ENCODE data around the gene SLC9A5. TPM values are rescaled to one million over a fixed set of nuclear protein-coding genes. Genes with fewer than 3 reads are reported as not detected.

Gene SLC9A5
- total and polyA plus RNA-seq, 4 donors, result 1.1 to 2.9 (median 1.6) TPM

DNA sequence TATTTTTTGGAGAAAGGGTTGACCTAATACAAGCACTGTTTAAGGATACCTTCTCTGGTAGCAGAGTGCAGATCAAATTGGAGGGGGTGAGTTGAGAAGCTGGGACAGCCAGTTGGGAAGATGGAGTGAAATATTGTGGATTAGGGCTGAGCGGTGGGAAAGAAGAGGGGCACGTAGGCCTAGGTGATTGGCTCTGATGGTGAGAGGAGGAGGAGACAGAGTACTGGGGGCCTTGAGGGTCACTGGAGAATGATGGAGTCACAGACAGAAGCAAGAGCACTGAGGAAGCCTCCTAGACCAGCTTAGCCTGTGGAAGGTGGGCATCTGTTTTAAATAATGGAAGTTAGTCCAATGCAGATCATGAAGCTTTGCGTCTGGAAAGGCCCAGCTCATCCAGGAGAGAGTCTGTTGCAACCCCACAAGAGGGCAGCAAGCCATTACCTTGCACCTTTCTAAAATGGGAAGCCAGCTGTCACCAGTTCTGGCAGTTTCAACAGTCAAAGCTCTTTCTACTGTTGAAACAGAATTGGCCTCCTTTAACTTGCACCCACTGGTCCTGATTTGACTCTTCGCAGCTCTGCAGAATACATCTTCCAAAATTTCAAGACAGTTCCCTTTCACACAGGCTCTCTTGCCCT lies 11.8 kb downstream of the SLC9A5 start:
- intact Hi-C loops (cut with DNase I), result no loop called here
- DNase-seq (peak in 1 of 2 donors; percentile 48), ATAC-seq (ENCODE audit: low FRiP score) (no peak)
- H3K27me3 ChIP-seq (ENCODE audit: control insufficient read depth in 1 of 2, insufficient read depth in 2 of 2, low read length in 1 of 2), result no peaks in the 10 kb centered on the region
- no peak overlapping the region for H3K4me3 ChIP-seq (ENCODE audit: low read length in 2 of 2)
- 65 to 71% methylated on average over 4 of the region's 4 CpGs for WGBS, 2 donors
- H3K36me3 ChIP-seq (ENCODE audit: control insufficient read depth in 1 of 2, insufficient read depth in 2 of 2, low read length in 1 of 2), result no peaks in the 10 kb centered on the region
- H3K27ac ChIP-seq (ENCODE audit: low read depth in 1 of 2, low read length in 2 of 2), result no peak overlapping the region
- no peaks in the 10 kb centered on the region for H3K4me1 ChIP-seq (ENCODE audit: control insufficient read depth in 1 of 2, insufficient read depth in 2 of 2, low read length in 2 of 2)
- no peaks in the 10 kb centered on the region for H3K9me3 ChIP-seq (ENCODE audit: control insufficient read depth, low read length)

DNA sequence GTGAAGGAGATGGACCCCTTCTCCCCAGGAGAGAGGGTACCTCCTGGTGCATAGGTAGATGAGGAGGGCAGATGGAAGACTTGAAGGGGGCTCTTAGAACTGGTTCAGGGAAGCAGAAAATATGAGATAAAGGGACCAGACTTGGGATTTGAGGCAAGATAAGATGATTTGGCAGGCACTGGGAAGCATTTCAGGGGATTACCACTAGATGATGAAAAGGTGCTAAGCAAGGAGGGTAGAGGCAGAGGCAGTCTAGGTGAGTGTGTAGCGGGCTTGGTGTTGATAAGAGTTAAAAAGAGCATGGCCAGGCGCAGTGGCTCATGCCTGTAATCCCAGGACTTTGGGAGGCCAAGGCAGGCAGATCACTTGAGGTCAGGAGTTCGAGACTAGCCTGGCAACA lies 14.4 kb downstream of the SLC9A5 start:
- Histone ChIP-seq H3K4me3 (ENCODE audit: low read length in 2 of 2) (no peak overlapping the region), H3K36me3 (ENCODE audit: control insufficient read depth in 1 of 2, insufficient read depth in 2 of 2, low read length in 1 of 2) (no peaks in the 10 kb centered on the region), H3K27me3 (ENCODE audit: control insufficient read depth in 1 of 2, insufficient read depth in 2 of 2, low read length in 1 of 2) (no peaks in the 10 kb centered on the region), H3K4me1 (ENCODE audit: control insufficient read depth in 1 of 2, insufficient read depth in 2 of 2, low read length in 2 of 2) (no peaks in the 10 kb centered on the region), H3K27ac (ENCODE audit: low read depth in 1 of 2, low read length in 2 of 2) (no peak overlapping the region), H3K9me3 (ENCODE audit: control insufficient read depth, low read length) (no peaks in the 10 kb centered on the region)
- DNase-seq (no peak), ATAC-seq (ENCODE audit: low FRiP score) (no peak)
- 91 to 95% methylated on average over 3 of the region's 3 CpGs for WGBS, 2 donors
- intact Hi-C loops (cut with DNase I), result no loop called here

- Histone ChIP-seq H3K4me1 (ENCODE audit: control insufficient read depth in 1 of 2, insufficient read depth in 2 of 2, low read length in 2 of 2) (no peaks in the 10 kb centered on the region), H3K9me3 (ENCODE audit: control insufficient read depth, low read length) (no peaks in the 10 kb centered on the region), H3K27ac (ENCODE audit: low read depth in 1 of 2, low read length in 2 of 2) (no peak overlapping the region), H3K36me3 (ENCODE audit: control insufficient read depth in 1 of 2, insufficient read depth in 2 of 2, low read length in 1 of 2) (no peaks in the 10 kb centered on the region), H3K4me3 (ENCODE audit: low read length in 2 of 2) (no peak overlapping the region), H3K27me3 (ENCODE audit: control insufficient read depth in 1 of 2, insufficient read depth in 2 of 2, low read length in 1 of 2) (no peaks in the 10 kb centered on the region)
- 80% methylated on average over 9 of the region's 9 CpGs for WGBS, 2 donors
- intact Hi-C loops (cut with DNase I), result no loop called here
- ATAC-seq (ENCODE audit: low FRiP score), result no peak
- DNase-seq, result peak in 1 of 2 donors; percentile 66
Observed at GRCh38 chr16:67264277-67264676, 15.5 kb downstream of the SLC9A5 start.

DNA sequence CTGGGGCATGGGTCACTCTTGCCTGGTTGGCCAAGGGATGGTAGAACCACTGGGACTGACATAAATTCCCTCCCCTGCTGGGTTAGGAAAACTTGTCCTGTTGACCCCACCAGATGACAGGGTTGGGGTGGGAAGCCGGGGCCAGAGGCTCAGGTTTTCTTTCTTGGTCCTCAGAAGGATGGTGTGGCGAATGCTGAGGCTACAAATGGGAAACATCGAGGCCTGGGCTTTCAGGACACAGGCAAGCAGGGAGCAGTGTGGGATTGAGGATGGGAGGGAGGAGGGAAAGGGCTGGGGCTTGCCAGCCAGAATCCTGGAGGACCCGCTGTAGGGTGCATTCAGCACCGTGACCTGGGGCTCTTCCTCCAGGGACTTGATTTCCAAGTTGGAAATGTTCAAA lies 16.1 kb downstream of the SLC9A5 start:
- Histone ChIP-seq H3K4me3 (ENCODE audit: low read length in 2 of 2) (no peak overlapping the region), H3K27ac (ENCODE audit: low read depth in 1 of 2, low read length in 2 of 2) (no peak overlapping the region), H3K36me3 (ENCODE audit: control insufficient read depth in 1 of 2, insufficient read depth in 2 of 2, low read length in 1 of 2) (no peaks in the 10 kb centered on the region), H3K4me1 (ENCODE audit: control insufficient read depth in 1 of 2, insufficient read depth in 2 of 2, low read length in 2 of 2) (no peaks in the 10 kb centered on the region), H3K27me3 (ENCODE audit: control insufficient read depth in 1 of 2, insufficient read depth in 2 of 2, low read length in 1 of 2) (no peaks in the 10 kb centered on the region), H3K9me3 (ENCODE audit: control insufficient read depth, low read length) (no peaks in the 10 kb centered on the region)
- intact Hi-C loops (cut with DNase I), result no loop called here
- WGBS, 2 donors, result 78 to 83% methylated on average over 5 of the region's 5 CpGs
- ATAC-seq (ENCODE audit: low FRiP score), result no peak
- peak in 1 of 2 donors; percentile 53 for DNase-seq

DNA sequence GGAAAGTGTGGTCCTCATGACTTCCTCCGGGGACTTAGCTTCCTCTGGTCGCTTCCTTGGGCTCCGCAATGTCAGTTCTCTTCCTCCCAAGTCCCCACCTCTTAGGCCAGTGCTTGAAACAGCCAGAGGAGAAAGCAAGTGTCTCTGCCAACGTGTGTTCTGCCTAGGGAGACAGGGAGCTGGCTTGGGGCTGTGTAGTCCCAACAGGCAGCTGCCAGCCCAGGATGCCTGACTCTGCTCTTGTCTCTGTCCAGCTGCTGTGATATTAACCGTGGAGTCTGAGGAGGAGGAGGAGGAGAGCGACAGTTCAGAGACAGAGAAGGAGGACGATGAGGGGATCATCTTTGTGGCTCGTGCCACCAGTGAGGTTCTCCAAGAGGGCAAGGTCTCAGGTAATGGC lies 17.1 kb downstream of the SLC9A5 start:
- no peaks in the 10 kb centered on the region for H3K36me3 ChIP-seq (ENCODE audit: control insufficient read depth in 1 of 2, insufficient read depth in 2 of 2, low read length in 1 of 2)
- ATAC-seq (ENCODE audit: low FRiP score) (no peak), DNase-seq (peak in 1 of 2 donors; percentile 61)
- H3K4me3 ChIP-seq (ENCODE audit: low read length in 2 of 2), result no peak overlapping the region
- 69 to 75% methylated on average over 8 of the region's 8 CpGs for WGBS, 2 donors
- H3K4me1 ChIP-seq (ENCODE audit: control insufficient read depth in 1 of 2, insufficient read depth in 2 of 2, low read length in 2 of 2), result no peaks in the 10 kb centered on the region
- no peaks in the 10 kb centered on the region for H3K9me3 ChIP-seq (ENCODE audit: control insufficient read depth, low read length)
- intact Hi-C loops (cut with DNase I), result no loop called here
- H3K27me3 ChIP-seq (ENCODE audit: control insufficient read depth in 1 of 2, insufficient read depth in 2 of 2, low read length in 1 of 2), result no peaks in the 10 kb centered on the region
- no peak overlapping the region for H3K27ac ChIP-seq (ENCODE audit: low read depth in 1 of 2, low read length in 2 of 2)

- intact Hi-C loops (cut with DNase I), result no loop called here
- no peak overlapping the region for H3K4me3 ChIP-seq (ENCODE audit: low read length in 2 of 2)
- ATAC-seq (ENCODE audit: low FRiP score), result peak; percentile 77
- H3K27me3 ChIP-seq (ENCODE audit: control insufficient read depth in 1 of 2, insufficient read depth in 2 of 2, low read length in 1 of 2), result no peaks in the 10 kb centered on the region
- H3K27ac ChIP-seq (ENCODE audit: low read depth in 1 of 2, low read length in 2 of 2), result no peak overlapping the region
- H3K4me1 ChIP-seq (ENCODE audit: control insufficient read depth in 1 of 2, insufficient read depth in 2 of 2, low read length in 2 of 2), result no peaks in the 10 kb centered on the region
- peak; percentile 79 to 83 for DNase-seq
- H3K9me3 ChIP-seq (ENCODE audit: control insufficient read depth, low read length), result no peaks in the 10 kb centered on the region
- no peaks in the 10 kb centered on the region for H3K36me3 ChIP-seq (ENCODE audit: control insufficient read depth in 1 of 2, insufficient read depth in 2 of 2, low read length in 1 of 2)
- 29 to 30% methylated on average over 5 of the region's 5 CpGs for WGBS, 2 donors
Observed at GRCh38 chr16:67268136-67268579, 19.4 kb downstream of the SLC9A5 start.

GRCh38 chr16:67269766-67270165 lies 21.0 kb downstream of the SLC9A5 start:
- Histone ChIP-seq H3K27me3 (ENCODE audit: control insufficient read depth in 1 of 2, insufficient read depth in 2 of 2, low read length in 1 of 2) (no peaks in the 10 kb centered on the region), H3K9me3 (ENCODE audit: control insufficient read depth, low read length) (no peaks in the 10 kb centered on the region), H3K27ac (ENCODE audit: low read depth in 1 of 2, low read length in 2 of 2) (no peak overlapping the region), H3K4me3 (ENCODE audit: low read length in 2 of 2) (no peak overlapping the region), H3K4me1 (ENCODE audit: control insufficient read depth in 1 of 2, insufficient read depth in 2 of 2, low read length in 2 of 2) (no peaks in the 10 kb centered on the region), H3K36me3 (ENCODE audit: control insufficient read depth in 1 of 2, insufficient read depth in 2 of 2, low read length in 1 of 2) (no peaks in the 10 kb centered on the region)
- ATAC-seq (ENCODE audit: low FRiP score) (no peak), DNase-seq (peak in 1 of 2 donors; percentile 78)
- intact Hi-C loops (cut with DNase I), result no loop called here
- WGBS, 2 donors, result 57 to 59% methylated on average over 5 of the region's 5 CpGs

- Histone ChIP-seq H3K27ac (ENCODE audit: low read depth in 1 of 2, low read length in 2 of 2) (no peak overlapping the region), H3K27me3 (ENCODE audit: control insufficient read depth in 1 of 2, insufficient read depth in 2 of 2, low read length in 1 of 2) (no peaks in the 10 kb centered on the region), H3K9me3 (ENCODE audit: control insufficient read depth, low read length) (no peaks in the 10 kb centered on the region), H3K36me3 (ENCODE audit: control insufficient read depth in 1 of 2, insufficient read depth in 2 of 2, low read length in 1 of 2) (no peaks in the 10 kb centered on the region), H3K4me3 (ENCODE audit: low read length in 2 of 2) (no peak overlapping the region), H3K4me1 (ENCODE audit: control insufficient read depth in 1 of 2, insufficient read depth in 2 of 2, low read length in 2 of 2) (no peaks in the 10 kb centered on the region)
- no peak for ATAC-seq (ENCODE audit: low FRiP score)
- intact Hi-C loops (cut with DNase I), result no loop called here
- peak in 1 of 2 donors; percentile 66 for DNase-seq
- WGBS, 2 donors, result 90 to 93% methylated on average over 11 of the region's 11 CpGs
Observed at GRCh38 chr16:67270931-67271338, 22.2 kb downstream of the SLC9A5 start.

GRCh38 chr16:67271446-67271845 lies 22.7 kb downstream of the SLC9A5 start:
- ATAC-seq (ENCODE audit: low FRiP score) (no peak), DNase-seq (peak in 1 of 2 donors; percentile 51)
- H3K27ac ChIP-seq (ENCODE audit: low read depth in 1 of 2, low read length in 2 of 2), result no peak overlapping the region
- H3K4me1 ChIP-seq (ENCODE audit: control insufficient read depth in 1 of 2, insufficient read depth in 2 of 2, low read length in 2 of 2), result no peaks in the 10 kb centered on the region
- 91 to 96% methylated on average over 4 of the region's 4 CpGs for WGBS, 2 donors
- no peaks in the 10 kb centered on the region for H3K9me3 ChIP-seq (ENCODE audit: control insufficient read depth, low read length)
- intact Hi-C loops (cut with DNase I), result no loop called here
- H3K27me3 ChIP-seq (ENCODE audit: control insufficient read depth in 1 of 2, insufficient read depth in 2 of 2, low read length in 1 of 2), result no peaks in the 10 kb centered on the region
- H3K4me3 ChIP-seq (ENCODE audit: low read length in 2 of 2), result no peak overlapping the region
- no peaks in the 10 kb centered on the region for H3K36me3 ChIP-seq (ENCODE audit: control insufficient read depth in 1 of 2, insufficient read depth in 2 of 2, low read length in 1 of 2)

Data from aorta (tissue), 5 donors.